Natural killer cell (primary cell): ENCODE measurements around the gene SOX12. TPM values are rescaled to one million over a fixed set of nuclear protein-coding genes. Genes with fewer than 3 reads are reported as not detected.

Experiments used
- ATAC-seq, 3 donors: fragments of 150-1000 bp in 2 of 3; fragments of 200-7000 bp in 1 of 3; cut with Tn5 transposase; 1 replicate in 1 of 3; 2 replicates in 2 of 3; pipeline ENCODE4 v1.10.0; 2021; ENCODE audit warnings: mild to moderate bottlenecking in 2 of 3, moderate library complexity in 2 of 3
- DNase-seq, 2 donors: peaks; one replicate each; pipeline versions ENCODE4 v3.0.0 to v3.0.0-alpha.2; 2013 to 2021; ENCODE audit warnings: mixed read lengths in 1 of 2
- H3K27ac ChIP-seq: one replicate; pipeline ENCODE4 v1.5.1; 2013; ENCODE audit warnings: mild to moderate bottlenecking, low read length
- H3K27me3 ChIP-seq: one replicate; pipeline ENCODE4 v1.6.1; 2013; ENCODE audit warnings: low read length; ENCODE audit not compliant: control insufficient read depth, insufficient read depth
- H3K36me3 ChIP-seq: one replicate; pipeline ENCODE4 v1.6.1; 2013; ENCODE audit warnings: low read length; ENCODE audit not compliant: control insufficient read depth, insufficient read depth
- H3K4me1 ChIP-seq: one replicate; pipeline ENCODE4 v1.6.1; 2013; ENCODE audit warnings: low read length; ENCODE audit not compliant: control insufficient read depth, insufficient read depth
- H3K4me3 ChIP-seq: one replicate; pipeline ENCODE4 v1.5.1; 2013; ENCODE audit warnings: low read length
- H3K9me3 ChIP-seq: one replicate; pipeline ENCODE4 v1.6.1; 2013; ENCODE audit warnings: low read length; ENCODE audit not compliant: control insufficient read depth, insufficient read depth
- H3K27ac Mint-ChIP-seq, 2 donors: one replicate each; pipeline ENCODE4 v1.8.0; 2022; ENCODE audit warnings: mild to moderate bottlenecking in 2 of 2, mixed read lengths in 2 of 2, moderate library complexity in 1 of 2
- H3K27me3 Mint-ChIP-seq, 2 donors: one replicate each; pipeline ENCODE4 v1.8.0; 2022; ENCODE audit warnings: low read depth in 2 of 2, mixed read lengths in 2 of 2
- H3K36me3 Mint-ChIP-seq: one replicate; pipeline ENCODE4 v1.8.0; 2022; ENCODE audit warnings: mixed read lengths
- H3K4me1 Mint-ChIP-seq, 2 donors: one replicate each; pipeline ENCODE4 v1.8.0; 2022; ENCODE audit warnings: mixed read lengths in 2 of 2
- H3K4me3 Mint-ChIP-seq: one replicate; pipeline ENCODE4 v1.8.0; 2022; ENCODE audit warnings: mild to moderate bottlenecking, moderate library complexity, mixed read lengths
- H3K9me3 Mint-ChIP-seq, 2 donors: one replicate each; pipeline ENCODE4 v1.8.0; 2022; ENCODE audit warnings: mixed read lengths in 2 of 2
- WGBS: methylation state at CpG from one replicate; pipeline ENCODE4 v1.1.7; 2013; ENCODE audit warnings: missing lambda C conversion rate; ENCODE audit not compliant: insufficient coverage; 5-methylcytosine and 5-hydroxymethylcytosine counted together
- intact Hi-C: fragments of 100-400 bp; cut with micrococcal nuclease; formaldehyde crosslinking; loops from one replicate; pipeline ENCODE4 v1.14.2; 2022
- total RNA-seq, 4 donors: library from RNA; stranded (reverse); fragments of 120-200 nt in 1 of 4; gene quantifications; one replicate each; pipeline versions ENCODE4 v1.2.3 to v1.2.4, GENCODE V29; 2013 to 2022
- TF ChIP-seq, protein P1 (sequence below): fragments of 200-600 bp; IDR thresholded peaks from one replicate; pipeline ENCODE4 v1.8.0; 2022; ENCODE audit warnings: antibody characterized with exemption

Gene SOX12
- total RNA-seq, 3 donors from 2014 or later (not counting 1 experiment from before 2014, with no cell fraction given), result 2.3 to 4.6 (median 2.9) TPM

DNA sequence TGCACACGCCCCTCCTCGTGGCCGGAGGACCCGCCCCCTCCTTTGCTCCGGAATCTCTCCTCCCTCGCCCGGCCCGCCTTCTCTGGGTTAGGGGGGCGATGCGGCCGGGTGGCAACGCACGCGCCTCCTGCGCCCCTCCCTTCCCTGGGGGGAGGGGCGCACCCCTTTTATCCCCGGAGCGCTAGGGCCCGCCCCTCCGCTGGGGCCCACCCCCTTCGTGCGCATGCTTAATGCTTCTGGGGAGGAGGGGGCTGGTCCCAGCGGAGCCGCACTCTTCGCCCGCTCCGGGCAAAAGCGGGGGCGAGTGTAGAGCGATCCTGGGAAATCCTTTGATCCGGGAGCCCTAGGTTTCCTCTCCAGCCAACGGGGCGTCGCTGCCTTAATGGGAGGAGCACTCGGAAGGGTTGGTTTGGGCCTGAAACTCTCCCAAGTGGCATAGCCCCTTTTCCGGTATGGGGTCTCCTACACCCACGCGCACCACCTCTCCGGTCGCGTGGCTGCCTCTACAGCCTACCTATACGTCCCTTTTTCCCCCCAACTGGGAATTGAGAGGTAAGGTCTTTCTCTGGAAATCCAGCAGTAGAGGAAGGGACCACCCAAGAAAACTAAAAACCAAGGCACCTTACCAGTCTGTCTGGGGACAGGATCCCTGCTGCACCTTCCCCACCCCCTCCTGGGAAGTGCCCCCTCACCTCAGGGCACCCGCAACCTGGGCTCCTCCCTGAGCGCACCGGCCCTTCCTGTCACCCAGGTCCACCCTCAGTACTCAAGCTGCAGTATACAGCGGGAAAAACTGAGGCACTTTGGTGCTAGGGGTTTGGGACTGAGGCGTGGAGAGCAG, 2.1 kb downstream of the SOX12 start:
- ATAC-seq (no peak), DNase-seq (peak; percentile 30 to 88)
- Mint-ChIP-seq H3K4me3 (peak overlapping the region; percentile 55), H3K27me3 (no peaks in the 10 kb centered on the region), H3K36me3 (no peaks in the 10 kb centered on the region), H3K9me3 (no peaks in the 10 kb centered on the region), H3K4me1 (peaks cover 0 to 18% of the 10 kb centered on the region in 2 donors), H3K27ac (peak overlapping the region in 1 of 2 donors; percentile 60)
- intact Hi-C loops, result no loop called here
- Histone ChIP-seq H3K4me1 (peaks cover 39% of the 10 kb centered on the region), H3K4me3 (peak overlapping the region; percentile 40), H3K27ac (no peak overlapping the region), H3K36me3 (no peaks in the 10 kb centered on the region), H3K9me3 (no peaks in the 10 kb centered on the region), H3K27me3 (no peaks in the 10 kb centered on the region)
- TF ChIP-seq, protein P1, sequence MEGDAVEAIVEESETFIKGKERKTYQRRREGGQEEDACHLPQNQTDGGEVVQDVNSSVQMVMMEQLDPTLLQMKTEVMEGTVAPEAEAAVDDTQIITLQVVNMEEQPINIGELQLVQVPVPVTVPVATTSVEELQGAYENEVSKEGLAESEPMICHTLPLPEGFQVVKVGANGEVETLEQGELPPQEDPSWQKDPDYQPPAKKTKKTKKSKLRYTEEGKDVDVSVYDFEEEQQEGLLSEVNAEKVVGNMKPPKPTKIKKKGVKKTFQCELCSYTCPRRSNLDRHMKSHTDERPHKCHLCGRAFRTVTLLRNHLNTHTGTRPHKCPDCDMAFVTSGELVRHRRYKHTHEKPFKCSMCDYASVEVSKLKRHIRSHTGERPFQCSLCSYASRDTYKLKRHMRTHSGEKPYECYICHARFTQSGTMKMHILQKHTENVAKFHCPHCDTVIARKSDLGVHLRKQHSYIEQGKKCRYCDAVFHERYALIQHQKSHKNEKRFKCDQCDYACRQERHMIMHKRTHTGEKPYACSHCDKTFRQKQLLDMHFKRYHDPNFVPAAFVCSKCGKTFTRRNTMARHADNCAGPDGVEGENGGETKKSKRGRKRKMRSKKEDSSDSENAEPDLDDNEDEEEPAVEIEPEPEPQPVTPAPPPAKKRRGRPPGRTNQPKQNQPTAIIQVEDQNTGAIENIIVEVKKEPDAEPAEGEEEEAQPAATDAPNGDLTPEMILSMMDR, result no peak
- 10% methylated on average over 46 of the region's 47 CpGs for WGBS

DNA sequence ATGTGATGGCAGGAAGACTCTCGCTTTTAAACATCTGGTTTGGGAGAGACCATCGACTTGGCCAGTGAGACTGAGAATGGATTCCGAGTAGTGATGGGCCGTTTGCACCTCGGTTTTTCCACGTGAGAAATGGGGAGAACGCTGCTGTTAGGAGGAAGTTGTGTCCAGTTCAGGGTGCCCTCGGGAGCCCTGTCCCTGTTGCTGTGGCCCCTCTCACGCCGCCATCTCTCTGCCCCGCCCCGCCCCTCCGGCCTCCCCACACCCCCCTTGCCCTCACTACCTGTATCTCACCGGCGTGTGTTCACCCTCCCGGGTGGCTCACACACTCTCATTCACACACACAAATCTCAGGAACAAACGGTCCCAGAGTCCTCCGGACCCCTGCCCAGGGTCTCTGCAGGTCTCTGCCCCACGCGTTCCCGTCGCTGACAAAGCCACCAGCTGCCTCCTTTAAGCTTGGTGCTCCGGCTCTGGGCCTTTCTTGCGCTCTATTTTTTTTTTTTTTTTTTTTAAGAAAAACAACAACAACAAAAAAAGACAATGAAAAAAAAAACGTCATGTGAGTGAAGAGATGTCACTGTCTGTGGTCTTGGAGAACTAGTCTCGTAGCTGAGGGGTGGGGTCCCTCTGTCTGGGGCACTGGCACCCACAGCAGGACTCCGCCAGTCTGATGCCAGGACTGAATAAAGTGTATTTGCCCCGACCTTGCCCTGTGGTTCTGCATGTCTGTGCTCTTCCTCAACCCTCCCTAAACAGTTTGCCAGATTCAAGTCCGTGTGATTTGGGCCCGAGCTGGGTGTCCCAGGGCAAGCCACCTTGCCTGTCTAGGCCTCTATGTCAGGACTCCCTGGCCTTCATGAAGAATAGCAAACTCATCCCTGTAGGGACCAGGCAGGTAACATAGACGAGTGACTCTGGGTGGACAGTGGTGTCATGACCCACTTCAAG, 2.9 kb downstream of the SOX12 start:
- peaks cover 0 to 18% of the 10 kb centered on the region in 2 donors for H3K4me1 Mint-ChIP-seq
- DNase-seq (peak in 1 of 2 donors; percentile 38), ATAC-seq (no peak)
- intact Hi-C loops, result no loop called here
- no peaks in the 10 kb centered on the region for H3K9me3 Mint-ChIP-seq
- no peaks in the 10 kb centered on the region for H3K36me3 Mint-ChIP-seq
- Histone ChIP-seq H3K9me3 (no peaks in the 10 kb centered on the region), H3K4me1 (peaks cover 39% of the 10 kb centered on the region), H3K4me3 (no peak overlapping the region), H3K36me3 (no peaks in the 10 kb centered on the region), H3K27me3 (no peaks in the 10 kb centered on the region), H3K27ac (no peak overlapping the region)
- TF ChIP-seq, protein P1, result no peak
- 76% methylated on average over 30 of the region's 31 CpGs for WGBS
- no peaks in the 10 kb centered on the region for H3K27me3 Mint-ChIP-seq
- H3K4me3 Mint-ChIP-seq, result peak overlapping the region; percentile 82
- H3K27ac Mint-ChIP-seq, result peak overlapping the region; percentile 43 to 51

- Mint-ChIP-seq H3K27ac (peak overlapping the region; percentile 43 to 51), H3K4me1 (peaks cover 0 to 14% of the 10 kb centered on the region in 2 donors), H3K36me3 (no peaks in the 10 kb centered on the region), H3K9me3 (no peaks in the 10 kb centered on the region), H3K27me3 (no peaks in the 10 kb centered on the region), H3K4me3 (peak overlapping the region; percentile 82)
- H3K27ac ChIP-seq, result no peak overlapping the region
- intact Hi-C loops, result no loop called here
- 72% methylated on average over 7 of the region's 7 CpGs for WGBS
- peaks cover 31% of the 10 kb centered on the region for H3K4me1 ChIP-seq
- no peaks in the 10 kb centered on the region for H3K9me3 ChIP-seq
- TF ChIP-seq, protein P1, result no peak
- no peaks in the 10 kb centered on the region for H3K27me3 ChIP-seq
- H3K4me3 ChIP-seq, result no peak overlapping the region
- DNase-seq (no peak), ATAC-seq (no peak)
- H3K36me3 ChIP-seq, result no peaks in the 10 kb centered on the region
Measured at GRCh38 chr20:328975-329695, 3.8 kb downstream of the SOX12 start.
